ENCODE results near the gene TTLL10. TPM values are rescaled to one million over a fixed set of nuclear protein-coding genes. Genes with fewer than 3 reads are reported as not detected.
"Not testable (repeated sequence)": the region's sequence is repeated elsewhere in the genome, so short reads cannot be mapped to it uniquely, and the experiment has no call there.

TTLL10 gene
- polyA plus RNA-seq, 1 donor (not counting 4 experiments of a cell fraction or from before 2014, with no cell fraction given): not detected

- no peak overlapping the region for H3K4me3 ChIP-seq (ENCODE audit: control insufficient read depth in 2 of 3, extremely low read depth in 1 of 3, insufficient read depth in 2 of 3, low read depth in 1 of 3, low read length in 3 of 3)
- H3K9ac ChIP-seq (ENCODE audit: control insufficient read depth, extremely low read depth, insufficient read depth, low read length): no peak overlapping the region
- no peaks in the 10 kb centered on the region for H3K36me3 ChIP-seq (ENCODE audit: control insufficient read depth in 2 of 2, extremely low read depth in 1 of 2, insufficient read depth in 2 of 2, low read length in 2 of 2)
- no peaks in the 10 kb centered on the region for H3K9me3 ChIP-seq (ENCODE audit: control insufficient read depth, low read depth, low read length)
- TF ChIP-seq, protein P1, sequence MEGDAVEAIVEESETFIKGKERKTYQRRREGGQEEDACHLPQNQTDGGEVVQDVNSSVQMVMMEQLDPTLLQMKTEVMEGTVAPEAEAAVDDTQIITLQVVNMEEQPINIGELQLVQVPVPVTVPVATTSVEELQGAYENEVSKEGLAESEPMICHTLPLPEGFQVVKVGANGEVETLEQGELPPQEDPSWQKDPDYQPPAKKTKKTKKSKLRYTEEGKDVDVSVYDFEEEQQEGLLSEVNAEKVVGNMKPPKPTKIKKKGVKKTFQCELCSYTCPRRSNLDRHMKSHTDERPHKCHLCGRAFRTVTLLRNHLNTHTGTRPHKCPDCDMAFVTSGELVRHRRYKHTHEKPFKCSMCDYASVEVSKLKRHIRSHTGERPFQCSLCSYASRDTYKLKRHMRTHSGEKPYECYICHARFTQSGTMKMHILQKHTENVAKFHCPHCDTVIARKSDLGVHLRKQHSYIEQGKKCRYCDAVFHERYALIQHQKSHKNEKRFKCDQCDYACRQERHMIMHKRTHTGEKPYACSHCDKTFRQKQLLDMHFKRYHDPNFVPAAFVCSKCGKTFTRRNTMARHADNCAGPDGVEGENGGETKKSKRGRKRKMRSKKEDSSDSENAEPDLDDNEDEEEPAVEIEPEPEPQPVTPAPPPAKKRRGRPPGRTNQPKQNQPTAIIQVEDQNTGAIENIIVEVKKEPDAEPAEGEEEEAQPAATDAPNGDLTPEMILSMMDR (optimal IDR thresholded peaks at IDR 0.05 in 1 of 3, IDR thresholded peaks at IDR 0.05 in 1 of 3, conservative IDR thresholded peaks at IDR 0.05 in 1 of 3; ENCODE audit: extremely low read depth in 1 of 3, insufficient read depth in 2 of 3, low read length in 3 of 3): no peak
- TF ChIP-seq EZH2 (IDR thresholded peaks at IDR 0.05; ENCODE audit: low read length): no peak
- H3K27me3 ChIP-seq (ENCODE audit: control insufficient read depth, extremely low read depth, insufficient read depth, low read length): peaks cover 9% of the 10 kb centered on the region
- H2AFZ ChIP-seq (ENCODE audit: control insufficient read depth, low read length): no peak overlapping the region
- H4K20me1 ChIP-seq (ENCODE audit: control insufficient read depth, extremely low read depth, insufficient read depth, low read length): no peaks in the 10 kb centered on the region
- no peaks in the 10 kb centered on the region for H3K9me1 ChIP-seq (ENCODE audit: control insufficient read depth, extremely low read depth, insufficient read depth, low read length)
- DNase-seq (ENCODE audit: low read depth, low spot score) (no peak), FAIRE-seq (no peak)
- H3K79me2 ChIP-seq (ENCODE audit: control insufficient read depth, insufficient read depth, low read length): no peaks in the 10 kb centered on the region
- H3K27ac ChIP-seq (ENCODE audit: control insufficient read depth, insufficient read depth, low read length): no peak overlapping the region
- no peak overlapping the region for H3K4me2 ChIP-seq (ENCODE audit: control insufficient read depth, extremely low read depth, insufficient read depth, low read depth, low read length)
- dilution Hi-C loops (cut with MboI; ENCODE audit: extremely low pct_ligation_motif_present, low sequenced_read_pairs): no loop called here
- H3K4me1 ChIP-seq (ENCODE audit: control insufficient read depth, extremely low read depth, insufficient read depth, low read length): peaks cover 14% of the 10 kb centered on the region
Measured at GRCh38 chr1:1141911-1142250, 31.8 kb upstream of the TTLL10 start.

DNA sequence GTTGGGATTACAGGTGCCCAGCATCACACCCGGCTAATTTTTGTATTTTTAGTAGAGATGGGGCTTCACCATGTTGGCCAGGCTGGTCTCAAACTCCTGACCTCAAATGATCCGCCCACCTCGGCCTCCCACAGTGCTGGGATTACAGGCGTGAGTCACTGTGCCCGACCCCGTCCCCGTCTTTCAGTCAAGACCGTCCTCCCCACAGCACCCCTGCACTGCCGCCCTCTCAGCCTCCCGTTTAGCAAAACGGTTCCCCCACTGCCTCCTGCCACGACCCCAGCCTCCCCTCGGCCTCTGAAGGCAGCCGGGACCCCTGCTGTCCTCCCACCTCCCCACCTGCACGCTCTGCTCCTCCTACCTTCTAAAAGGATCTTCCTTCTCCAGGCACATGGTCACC, 31.3 kb upstream of the TTLL10 start:
- H3K9ac ChIP-seq (ENCODE audit: control insufficient read depth, extremely low read depth, insufficient read depth, low read length); H4K20me1 ChIP-seq (ENCODE audit: control insufficient read depth, extremely low read depth, insufficient read depth, low read length); H3K4me3 ChIP-seq (ENCODE audit: control insufficient read depth in 2 of 3, extremely low read depth in 1 of 3, insufficient read depth in 2 of 3, low read depth in 1 of 3, low read length in 3 of 3); H3K79me2 ChIP-seq (ENCODE audit: control insufficient read depth, insufficient read depth, low read length); H3K9me1 ChIP-seq (ENCODE audit: control insufficient read depth, extremely low read depth, insufficient read depth, low read length); H3K27me3 ChIP-seq (ENCODE audit: control insufficient read depth, extremely low read depth, insufficient read depth, low read length); DNase-seq (ENCODE audit: low read depth, low spot score); H3K36me3 ChIP-seq (ENCODE audit: control insufficient read depth in 2 of 2, extremely low read depth in 1 of 2, insufficient read depth in 2 of 2, low read length in 2 of 2); dilution Hi-C loops (cut with MboI; ENCODE audit: extremely low pct_ligation_motif_present, low sequenced_read_pairs); FAIRE-seq; H3K4me2 ChIP-seq (ENCODE audit: control insufficient read depth, extremely low read depth, insufficient read depth, low read depth, low read length); H2AFZ ChIP-seq (ENCODE audit: control insufficient read depth, low read length); H3K27ac ChIP-seq (ENCODE audit: control insufficient read depth, insufficient read depth, low read length); H3K9me3 ChIP-seq (ENCODE audit: control insufficient read depth, low read depth, low read length): not testable (repeated sequence)
- peaks cover 14% of the 10 kb centered on the region for H3K4me1 ChIP-seq (ENCODE audit: control insufficient read depth, extremely low read depth, insufficient read depth, low read length)

DNA sequence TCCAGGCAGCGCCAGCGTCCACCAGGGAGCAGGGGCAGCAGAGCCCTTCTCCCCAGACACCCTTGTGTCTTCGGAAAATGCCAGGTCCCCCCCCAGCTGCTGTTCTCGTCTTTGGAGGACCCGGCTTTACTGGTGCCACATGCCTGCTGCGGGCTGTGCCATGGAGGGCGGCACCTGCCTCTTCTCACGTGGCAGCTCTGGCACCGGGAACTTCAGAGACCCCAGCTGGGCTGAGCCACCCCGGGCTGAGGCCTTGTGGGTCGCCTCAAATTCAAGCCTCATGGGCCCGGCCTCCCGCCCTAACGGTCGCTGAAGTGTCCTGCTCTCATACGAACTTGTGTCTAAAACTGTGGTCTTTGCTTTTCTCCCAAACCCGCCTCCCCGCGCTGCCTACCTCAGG, 30.8 kb upstream of the TTLL10 start:
- Histone ChIP-seq H3K9me1 (ENCODE audit: control insufficient read depth, extremely low read depth, insufficient read depth, low read length) (no peaks in the 10 kb centered on the region), H3K9ac (ENCODE audit: control insufficient read depth, extremely low read depth, insufficient read depth, low read length) (no peak overlapping the region), H2AFZ (ENCODE audit: control insufficient read depth, low read length) (no peak overlapping the region), H3K4me2 (ENCODE audit: control insufficient read depth, extremely low read depth, insufficient read depth, low read depth, low read length) (no peak overlapping the region), H3K27ac (ENCODE audit: control insufficient read depth, insufficient read depth, low read length) (no peak overlapping the region), H3K4me1 (ENCODE audit: control insufficient read depth, extremely low read depth, insufficient read depth, low read length) (peaks cover 14% of the 10 kb centered on the region), H3K9me3 (ENCODE audit: control insufficient read depth, low read depth, low read length) (no peaks in the 10 kb centered on the region), H3K36me3 (ENCODE audit: control insufficient read depth in 2 of 2, extremely low read depth in 1 of 2, insufficient read depth in 2 of 2, low read length in 2 of 2) (no peaks in the 10 kb centered on the region), H4K20me1 (ENCODE audit: control insufficient read depth, extremely low read depth, insufficient read depth, low read length) (no peaks in the 10 kb centered on the region), H3K4me3 (ENCODE audit: control insufficient read depth in 2 of 3, extremely low read depth in 1 of 3, insufficient read depth in 2 of 3, low read depth in 1 of 3, low read length in 3 of 3) (no peak overlapping the region), H3K27me3 (ENCODE audit: control insufficient read depth, extremely low read depth, insufficient read depth, low read length) (peaks cover 2% of the 10 kb centered on the region), H3K79me2 (ENCODE audit: control insufficient read depth, insufficient read depth, low read length) (no peaks in the 10 kb centered on the region)
- TF ChIP-seq, protein P1 (optimal IDR thresholded peaks at IDR 0.05 in 1 of 3, IDR thresholded peaks at IDR 0.05 in 1 of 3, conservative IDR thresholded peaks at IDR 0.05 in 1 of 3; ENCODE audit: extremely low read depth in 1 of 3, insufficient read depth in 2 of 3, low read length in 3 of 3): no peak
- TF ChIP-seq EZH2 (IDR thresholded peaks at IDR 0.05; ENCODE audit: low read length): no peak
- DNase-seq (ENCODE audit: low read depth, low spot score) (no peak), FAIRE-seq (no peak)
- dilution Hi-C loops (cut with MboI; ENCODE audit: extremely low pct_ligation_motif_present, low sequenced_read_pairs): no loop called here

Measured in keratinocyte (primary cell).